ENCODE measurements around the gene CORO2B. TPM values are rescaled to one million over a fixed set of nuclear protein-coding genes. Genes with fewer than 3 reads are reported as not detected.

CORO2B gene
- total RNA-seq, 1 donor from 2014 or later, result 3.6 TPM

DNA sequence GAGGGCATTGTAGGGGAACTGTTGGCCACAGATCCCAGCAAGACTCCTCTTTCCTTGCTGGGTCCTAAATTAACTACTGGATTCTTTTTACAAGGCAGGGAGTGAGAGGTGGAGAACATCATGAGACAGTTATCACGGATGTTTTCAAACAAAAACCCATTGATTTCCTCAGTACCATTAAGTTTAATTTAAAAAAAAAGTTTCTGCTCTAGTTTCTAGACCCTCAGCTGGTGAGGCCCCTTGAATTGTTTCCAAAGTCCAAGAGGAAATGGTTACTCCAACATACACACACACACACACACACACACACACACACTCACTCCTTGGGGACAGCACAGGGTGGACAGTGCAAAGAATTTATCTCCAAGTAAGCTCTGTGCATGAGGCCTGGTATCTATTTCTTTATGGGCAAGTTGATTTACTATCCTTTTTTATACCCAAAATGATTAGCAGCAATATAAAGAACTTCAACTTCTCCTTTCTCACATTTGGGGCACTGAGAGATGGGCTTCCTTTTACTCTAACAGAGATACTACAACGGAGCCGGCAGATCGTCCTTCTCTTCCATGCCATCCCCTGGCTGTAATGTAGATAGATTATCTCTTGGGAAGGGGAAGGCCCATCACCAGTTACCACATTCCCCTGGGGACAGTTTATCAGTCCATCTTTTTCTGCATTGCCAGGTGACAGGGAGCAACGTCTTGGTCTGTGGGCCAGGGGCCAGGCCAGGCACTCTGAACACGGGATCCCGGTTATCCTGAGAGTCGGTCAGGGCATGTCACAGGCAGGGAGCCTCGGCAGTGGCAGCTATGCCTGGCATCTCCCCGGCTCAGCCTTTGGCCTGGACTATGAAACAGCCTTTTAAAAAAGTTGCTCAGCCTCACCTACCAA is 54.7 kb downstream of the CORO2B start:
- no peaks in the 10 kb centered on the region for H3K9me3 ChIP-seq
- DNase-seq, result no peak
- peaks cover 31% of the 10 kb centered on the region for H3K4me1 ChIP-seq
- H3K27ac ChIP-seq, result no peak overlapping the region
- intact Hi-C loops (cut with DNase I), result no loop called here
- no peak overlapping the region for H3K4me3 ChIP-seq
- no peaks in the 10 kb centered on the region for H3K36me3 ChIP-seq
- TF ChIP-seq CTCF (IDR thresholded peaks at IDR 0.05), result no peak
- H3K27me3 ChIP-seq, result no peaks in the 10 kb centered on the region
- no peak for ATAC-seq

GRCh38 chr15:68634122-68634482 is 55.3 kb downstream of the CORO2B start:
- intact Hi-C loops (cut with DNase I), result no loop called here
- no peak for DNase-seq
- ATAC-seq, result no peak
- H3K4me3 ChIP-seq, result no peak overlapping the region
- H3K4me1 ChIP-seq, result peaks cover 37% of the 10 kb centered on the region
- H3K27ac ChIP-seq, result no peak overlapping the region
- H3K9me3 ChIP-seq, result no peaks in the 10 kb centered on the region
- no peaks in the 10 kb centered on the region for H3K27me3 ChIP-seq
- no peaks in the 10 kb centered on the region for H3K36me3 ChIP-seq
- no peak for TF ChIP-seq CTCF (IDR thresholded peaks at IDR 0.05)

DNA sequence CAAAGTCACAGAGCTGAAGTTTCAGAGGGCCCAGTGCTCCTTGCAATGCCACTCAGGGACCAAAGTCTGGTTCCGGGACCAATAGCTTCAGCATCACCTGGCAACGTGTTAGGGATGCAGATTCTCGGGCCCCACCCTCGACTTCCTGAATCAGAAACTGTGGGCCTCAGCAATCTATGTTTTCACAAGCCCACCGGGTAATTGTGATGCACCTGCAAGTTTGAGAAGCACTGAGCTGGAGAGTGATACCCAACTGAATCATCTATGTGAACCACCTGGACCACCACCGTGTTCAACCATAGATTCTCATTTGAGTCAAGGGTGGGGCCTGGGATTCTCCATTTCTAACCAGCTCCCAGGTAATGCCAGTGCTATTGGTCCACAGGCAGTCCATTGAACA is 55.7 kb downstream of the CORO2B start:
- no peak for DNase-seq
- Histone ChIP-seq H3K4me3 (no peak overlapping the region), H3K27ac (no peak overlapping the region), H3K27me3 (no peaks in the 10 kb centered on the region), H3K36me3 (no peaks in the 10 kb centered on the region), H3K9me3 (no peaks in the 10 kb centered on the region), H3K4me1 (peaks cover 38% of the 10 kb centered on the region)
- no peak for TF ChIP-seq CTCF (IDR thresholded peaks at IDR 0.05)
- ATAC-seq, result no peak
- intact Hi-C loops (cut with DNase I), result no loop called here

DNA sequence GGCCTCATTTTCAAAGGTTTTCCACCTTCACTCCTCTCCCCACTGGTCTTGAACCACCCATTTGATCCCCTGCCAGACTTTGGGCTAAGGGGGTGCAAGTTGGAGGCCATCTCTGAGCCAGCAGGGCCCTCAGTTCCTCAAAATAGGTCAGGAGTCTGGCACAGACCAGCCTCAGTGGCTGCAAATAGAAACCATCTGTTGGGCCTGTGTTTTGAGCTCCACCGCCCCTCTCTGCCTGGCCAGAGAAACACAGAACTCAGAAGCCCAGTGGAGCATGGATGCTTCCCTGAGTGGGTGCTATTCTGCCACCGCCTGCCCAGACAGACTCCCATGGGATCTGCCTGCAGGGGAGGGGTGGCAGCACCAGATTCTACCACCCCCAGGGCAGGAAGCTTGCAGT is 56.3 kb downstream of the CORO2B start:
- H3K27ac ChIP-seq, result peak overlapping the region; percentile 30
- no peak for TF ChIP-seq CTCF (IDR thresholded peaks at IDR 0.05)

DNA sequence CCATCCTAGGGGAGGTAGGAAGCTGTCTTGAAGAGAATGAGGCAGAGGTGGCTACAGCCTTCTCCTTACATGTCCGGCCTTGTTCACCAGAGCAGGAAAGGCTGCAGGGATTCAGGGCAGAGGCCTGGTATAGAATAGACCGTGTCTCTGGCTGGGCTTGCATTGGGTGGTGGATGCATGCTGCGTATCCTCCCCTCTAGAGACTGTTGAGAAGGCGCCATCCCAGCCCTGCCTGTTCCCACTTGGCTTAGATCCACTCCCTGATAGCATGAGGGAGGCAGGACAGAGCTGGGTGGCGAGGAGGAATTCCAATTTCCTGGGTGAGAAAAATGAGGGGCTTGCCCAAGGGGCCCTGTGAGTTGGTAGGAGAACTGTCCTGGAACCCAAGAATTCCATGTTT is 57.5 kb downstream of the CORO2B start:
- no peak for DNase-seq
- no peaks in the 10 kb centered on the region for H3K9me3 ChIP-seq
- ATAC-seq, result no peak
- intact Hi-C loops (cut with DNase I), result no loop called here
- no peak overlapping the region for H3K27ac ChIP-seq
- H3K36me3 ChIP-seq, result no peaks in the 10 kb centered on the region
- no peaks in the 10 kb centered on the region for H3K27me3 ChIP-seq
- H3K4me3 ChIP-seq, result no peak overlapping the region
- TF ChIP-seq CTCF (IDR thresholded peaks at IDR 0.05), result no peak
- H3K4me1 ChIP-seq, result peaks cover 38% of the 10 kb centered on the region

More for the DNA sequence above, 56.3 kb downstream of the CORO2B start:
- Histone ChIP-seq H3K4me3 (no peak overlapping the region), H3K4me1 (peaks cover 38% of the 10 kb centered on the region), H3K9me3 (no peaks in the 10 kb centered on the region), H3K27me3 (no peaks in the 10 kb centered on the region), H3K36me3 (no peaks in the 10 kb centered on the region)
- intact Hi-C loops (cut with DNase I), result no loop called here
- ATAC-seq (no peak), DNase-seq (no peak)
